T-helper 22 cell (primary cell): ENCODE measurements around the gene PLEK.
"Not testable (repeated sequence)": the region's sequence is repeated elsewhere in the genome, so short reads cannot be mapped to it uniquely, and the experiment has no call there.

Experiments used
- DNase-seq: peaks from one replicate; pipeline ENCODE4 v3.0.0-alpha.2; 2020; ENCODE audit warnings: low read depth

PLEK gene

GRCh38 chr2:68365087-68365486 lies at the start of gene PLEK:
PLEK (plus strand) TSS chr2:68365282; CDS start chr2:68365352, 70 bp downstream.
- no peak for DNase-seq

- DNase-seq, result no peak
Measured at GRCh38 chr2:68316111-68316510, 49.0 kb upstream of the PLEK start.

- DNase-seq, result no peak
Measured at GRCh38 chr2:68317971-68318913, 46.8 kb upstream of the PLEK start.

- DNase-seq, result no peak
Measured at GRCh38 chr2:68318914-68319397, 46.1 kb upstream of the PLEK start.

GRCh38 chr2:68319398-68320117 lies 45.5 kb upstream of the PLEK start, which contains the start of gene CNRIP1:
CNRIP1 (minus strand) TSS chr2:68319949; CDS start chr2:68319400, 549 bp downstream.
- DNase-seq, result no peak

DNA sequence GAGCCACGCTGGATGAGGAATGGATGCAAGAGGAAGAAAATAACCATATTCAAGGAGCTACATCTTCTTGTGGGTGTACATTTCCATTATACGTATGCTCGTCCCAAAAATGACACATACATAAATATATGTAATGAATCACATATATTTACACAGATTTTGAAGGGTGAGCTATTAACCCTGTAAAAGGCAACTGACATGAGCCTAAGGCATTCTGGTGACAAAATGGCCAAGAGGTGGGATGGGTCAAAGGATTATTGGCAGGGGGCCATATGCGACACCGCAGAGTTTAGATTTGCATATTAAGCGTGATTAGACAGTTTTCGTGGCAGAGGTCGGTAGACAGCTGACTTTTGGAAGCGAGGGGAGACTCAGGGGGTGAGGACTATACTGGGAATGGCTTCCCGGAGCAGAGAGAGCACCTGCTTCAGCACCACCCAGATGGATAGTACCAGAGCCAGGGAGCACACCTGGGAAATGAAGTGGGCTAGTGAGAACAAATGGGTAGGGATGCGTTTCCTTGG lies 44.9 kb upstream of the PLEK start:
- DNase-seq, result no peak

DNA sequence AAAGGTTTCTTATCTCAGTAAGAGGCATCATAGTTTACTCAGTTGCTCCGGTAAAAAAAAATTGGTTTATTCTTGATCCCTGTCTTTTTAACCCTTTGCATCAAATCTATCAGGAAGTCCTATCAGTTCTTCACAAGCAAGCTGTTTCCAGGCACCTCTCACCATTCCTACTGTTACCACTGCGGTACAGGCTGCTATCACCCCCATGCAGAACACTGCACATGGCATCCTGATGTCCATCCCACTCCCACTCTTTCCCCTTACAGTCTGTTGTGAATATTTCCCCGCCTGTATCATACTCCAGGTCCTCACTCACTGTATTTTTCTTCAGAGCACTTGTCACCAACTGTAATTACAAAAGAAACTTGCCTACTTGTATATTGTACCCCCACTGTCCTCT lies 40.0 kb upstream of the PLEK start:
- DNase-seq, result no peak

DNA sequence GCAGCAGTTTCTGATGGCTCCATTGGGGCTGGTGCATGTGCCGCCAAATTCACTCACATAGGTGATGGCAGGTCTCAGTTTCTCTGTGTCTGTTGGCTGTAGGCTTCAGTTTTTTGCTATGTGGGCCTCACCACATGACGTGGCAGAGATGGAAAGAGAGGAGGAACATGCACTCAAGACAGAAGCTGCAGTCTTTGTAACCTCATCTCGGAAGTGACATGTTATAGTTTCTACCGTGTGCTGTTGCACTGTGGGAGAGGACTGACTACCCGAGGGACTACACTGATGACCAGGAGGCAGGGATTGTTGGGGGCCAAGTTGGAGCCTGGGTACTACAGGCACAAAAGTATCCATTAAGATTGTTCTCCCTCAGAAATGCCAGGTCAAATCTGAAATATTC lies 36.2 kb upstream of the PLEK start:
- DNase-seq, result no peak

- DNase-seq, result no peak
Measured at GRCh38 chr2:68330691-68331090, 34.4 kb upstream of the PLEK start.

DNA sequence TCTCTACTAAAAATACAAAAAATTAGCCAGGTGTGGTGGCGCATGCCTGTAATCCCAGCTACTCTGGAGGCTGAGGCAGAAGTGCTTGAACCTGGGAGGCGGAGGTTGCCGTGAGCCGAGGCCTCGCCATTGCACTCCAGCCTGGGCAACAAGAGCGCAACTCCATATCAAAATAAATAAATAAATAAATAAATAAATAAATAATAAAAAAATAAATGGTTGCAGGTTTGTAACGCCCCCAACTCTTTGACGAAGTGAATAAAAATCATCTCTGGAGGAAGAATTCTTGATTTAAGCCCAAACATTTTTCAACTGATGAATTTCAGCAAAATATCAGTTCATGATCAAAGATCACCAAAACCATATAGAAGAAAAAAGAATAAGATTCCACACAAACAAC lies 32.1 kb upstream of the PLEK start:
- DNase-seq, result no peak

DNA sequence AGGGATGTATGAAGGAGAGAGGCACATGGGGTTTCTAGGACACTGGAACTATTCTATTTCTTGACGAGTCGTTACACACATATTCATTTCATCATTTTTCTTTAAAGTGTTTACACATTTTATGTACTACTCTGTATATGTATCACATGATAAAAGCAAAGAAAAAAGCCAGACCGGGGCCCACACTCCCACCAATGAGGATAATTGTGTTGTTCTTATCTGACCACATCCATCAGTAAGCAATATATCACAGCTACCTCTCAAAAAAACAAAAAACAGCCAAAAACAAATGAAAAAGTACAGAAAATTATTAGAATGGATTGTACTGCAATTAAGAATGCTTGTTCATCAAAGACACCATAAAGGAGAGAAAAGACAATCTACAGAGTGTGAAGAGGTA lies 31.2 kb upstream of the PLEK start:
- no peak for DNase-seq

DNA sequence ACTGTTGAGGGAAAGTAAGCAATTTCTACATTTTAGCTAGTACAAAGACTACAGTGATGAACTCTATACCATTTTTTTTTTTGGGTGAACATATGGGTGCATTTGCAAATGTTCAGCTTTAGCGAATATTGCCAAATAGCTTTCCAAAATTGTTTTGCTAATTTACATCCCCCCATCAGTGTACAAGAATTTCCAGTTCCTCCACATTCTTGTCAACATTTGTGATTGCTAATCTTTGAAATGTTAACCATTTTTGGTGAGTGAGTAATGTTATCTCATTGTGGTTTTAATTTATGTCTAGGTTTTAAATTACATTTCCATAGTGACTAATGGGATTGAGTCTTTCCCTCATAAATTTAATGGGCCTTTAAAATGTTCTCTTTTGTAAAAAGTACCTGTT lies 28.9 kb upstream of the PLEK start:
- no peak for DNase-seq

- no peak for DNase-seq
Measured at GRCh38 chr2:68340226-68341061, 24.6 kb upstream of the PLEK start.

- DNase-seq, result no peak
Measured at GRCh38 chr2:68341062-68341329, 24.1 kb upstream of the PLEK start.

GRCh38 chr2:68341583-68341982 lies 23.5 kb upstream of the PLEK start:
- DNase-seq, result no peak

GRCh38 chr2:68342470-68342869 lies 22.6 kb upstream of the PLEK start:
- DNase-seq, result no peak

DNA sequence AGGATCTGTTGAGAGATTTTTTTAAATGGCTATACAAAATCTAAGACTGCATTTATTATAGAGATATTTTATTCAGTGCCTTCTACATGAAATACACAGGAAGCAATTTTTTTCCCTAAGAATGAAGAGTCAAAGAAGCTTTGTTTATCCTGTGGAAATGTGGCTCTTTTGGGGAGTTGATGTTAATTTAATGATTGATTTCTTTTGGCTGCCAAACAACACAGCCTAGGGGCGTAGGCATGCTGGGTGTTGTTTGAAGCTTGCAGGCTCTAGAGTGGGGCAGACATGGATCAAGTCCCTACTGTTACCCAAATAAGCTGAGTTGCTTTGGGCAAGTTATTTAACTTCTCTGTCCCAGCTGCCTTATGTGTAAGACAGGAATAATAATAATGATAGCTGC lies 21.1 kb upstream of the PLEK start:
- no peak for DNase-seq

GRCh38 chr2:68345129-68345875 lies 19.8 kb upstream of the PLEK start:
- DNase-seq, result no peak

GRCh38 chr2:68349091-68349490 lies 16.0 kb upstream of the PLEK start:
- not testable (repeated sequence) for DNase-seq

GRCh38 chr2:68351997-68352396 lies 13.1 kb upstream of the PLEK start:
- no peak for DNase-seq

DNA sequence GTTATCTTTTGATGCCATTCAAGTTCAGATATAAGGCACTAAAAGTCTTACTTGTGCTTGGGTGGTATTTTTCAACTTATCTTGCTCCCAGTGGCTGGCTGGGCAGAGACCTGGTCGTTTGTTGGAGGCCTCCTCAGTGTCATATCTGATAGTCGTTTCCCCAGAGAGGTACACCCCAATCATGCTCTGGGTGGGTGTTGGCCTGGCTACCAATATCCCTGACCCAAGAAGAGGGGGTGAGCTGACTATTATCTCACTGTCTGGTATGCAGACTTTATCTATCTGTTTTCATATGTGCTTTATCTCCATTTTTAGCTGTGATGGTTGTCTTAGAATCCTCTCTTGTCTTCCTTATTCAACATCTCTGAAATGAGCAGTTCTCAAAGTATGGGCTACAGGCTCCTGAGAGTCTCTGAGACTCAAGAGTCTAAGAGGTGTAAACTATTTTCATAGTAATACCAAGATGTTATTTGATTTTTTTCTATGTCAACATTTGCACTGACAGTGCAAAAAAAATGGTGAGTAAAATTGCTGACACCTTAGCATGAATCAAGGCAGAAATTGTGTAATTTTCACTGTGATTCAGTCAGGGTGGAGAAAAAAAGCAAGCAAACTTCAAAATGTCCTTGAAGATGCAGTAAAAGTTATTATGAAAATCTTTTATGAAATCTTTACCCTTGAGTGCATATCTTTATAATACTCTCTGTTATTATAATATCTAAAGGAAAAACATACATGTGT lies 12.3 kb upstream of the PLEK start:
- DNase-seq, result no peak
